Measurements from ENCODE around the gene ASCC1.

DNA sequence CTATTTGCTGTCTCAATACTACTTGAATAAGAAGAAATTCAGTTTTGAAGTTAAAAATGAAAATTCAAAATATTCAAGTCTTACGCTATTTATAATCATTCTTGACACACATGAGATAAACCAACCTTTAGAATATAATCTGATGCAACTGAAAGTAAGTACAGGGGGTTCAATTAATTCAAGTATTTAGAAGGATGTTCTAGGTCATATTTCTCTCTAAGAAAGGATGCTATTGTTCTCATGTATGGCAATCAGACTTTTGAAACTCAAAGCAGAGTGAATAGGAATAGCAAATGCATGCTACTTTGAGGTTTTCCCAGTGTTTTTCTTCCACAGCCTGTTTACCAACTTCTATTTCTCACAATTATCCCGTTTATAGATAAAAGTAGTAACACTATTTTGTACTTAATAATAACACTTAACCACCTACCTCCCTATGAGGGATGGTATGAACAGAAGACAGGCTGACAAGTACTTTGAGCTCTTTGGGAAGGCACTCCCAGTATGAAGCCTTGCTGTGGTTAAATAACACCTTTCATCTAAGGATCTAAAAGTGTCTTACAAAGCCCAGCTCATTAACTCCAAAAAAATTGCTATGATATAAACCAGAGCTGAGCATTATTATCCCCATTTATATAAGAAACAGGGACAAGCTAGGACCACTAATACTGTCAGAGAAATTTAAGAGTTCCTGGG lies 109.8 kb downstream of the ASCC1 start:
- TF ChIP-seq, protein P1, sequence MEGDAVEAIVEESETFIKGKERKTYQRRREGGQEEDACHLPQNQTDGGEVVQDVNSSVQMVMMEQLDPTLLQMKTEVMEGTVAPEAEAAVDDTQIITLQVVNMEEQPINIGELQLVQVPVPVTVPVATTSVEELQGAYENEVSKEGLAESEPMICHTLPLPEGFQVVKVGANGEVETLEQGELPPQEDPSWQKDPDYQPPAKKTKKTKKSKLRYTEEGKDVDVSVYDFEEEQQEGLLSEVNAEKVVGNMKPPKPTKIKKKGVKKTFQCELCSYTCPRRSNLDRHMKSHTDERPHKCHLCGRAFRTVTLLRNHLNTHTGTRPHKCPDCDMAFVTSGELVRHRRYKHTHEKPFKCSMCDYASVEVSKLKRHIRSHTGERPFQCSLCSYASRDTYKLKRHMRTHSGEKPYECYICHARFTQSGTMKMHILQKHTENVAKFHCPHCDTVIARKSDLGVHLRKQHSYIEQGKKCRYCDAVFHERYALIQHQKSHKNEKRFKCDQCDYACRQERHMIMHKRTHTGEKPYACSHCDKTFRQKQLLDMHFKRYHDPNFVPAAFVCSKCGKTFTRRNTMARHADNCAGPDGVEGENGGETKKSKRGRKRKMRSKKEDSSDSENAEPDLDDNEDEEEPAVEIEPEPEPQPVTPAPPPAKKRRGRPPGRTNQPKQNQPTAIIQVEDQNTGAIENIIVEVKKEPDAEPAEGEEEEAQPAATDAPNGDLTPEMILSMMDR (optimal IDR thresholded peaks at IDR 0.05 in 1 of 3, IDR thresholded peaks at IDR 0.05 in 1 of 3, conservative IDR thresholded peaks at IDR 0.05 in 1 of 3; ENCODE audit: extremely low read depth in 1 of 3, insufficient read depth in 2 of 3, low read length in 3 of 3) = no peak
- TF ChIP-seq EZH2 (IDR thresholded peaks at IDR 0.05; ENCODE audit: low read length) = no peak

All from keratinocyte (primary cell).